H1 (cell line): ENCODE data around the gene WDR64. TPM values are rescaled to one million over a fixed set of nuclear protein-coding genes. Genes with fewer than 3 reads are reported as not detected.

Experiments used
- polyA plus RNA-seq, 7 experiments: library from polyadenylated mRNA; depleted of rRNA in 3 of 7; stranded (reverse) in 5 of 7; unstranded in 2 of 7; fragments of >200 nt in 5 of 7; fragments of 200-250 nt in 2 of 7; gene quantifications; 1 replicate in 5 of 7; 2 replicates in 1 of 7; 4 replicates in 1 of 7; pipeline versions ENCODE4 v1.2.1 to v1.2.3, GENCODE V29; 2011 to 2013; ENCODE audit warnings: missing spikeins in 2 of 7, mixed read lengths in 2 of 7
- total RNA-seq: library from RNA; stranded (reverse); fragmentation: NEBNext Ultra II Directional; extraction: Animal tissue kit (Norgen Biotek cat#: 25700); gene quantifications from 2 replicates; pipeline ENCODE4 v1.2.1, GENCODE V29; 2021
- TF ChIP-seq, protein P1 (sequence below), 3 experiments: IDR thresholded peaks; 1 replicate in 2 of 3; 2 replicates in 1 of 3; pipeline versions ENCODE4 v1.5.1 to v1.6.1; 2011; ENCODE audit warnings: low read length in 3 of 3, mild to moderate bottlenecking in 3 of 3, inconsistent platforms in 2 of 3, low read depth in 1 of 3, moderate library complexity in 1 of 3; ENCODE audit not compliant: insufficient read depth in 1 of 3; ENCODE audit errors: control extremely low read depth in 1 of 3

The WDR64 gene
- total and polyA plus RNA-seq, 2 of the 8 experiments (the other 6 are each of a cell fraction or from before 2014, with no cell fraction given): 0.02 TPM; not detected in 1

DNA sequence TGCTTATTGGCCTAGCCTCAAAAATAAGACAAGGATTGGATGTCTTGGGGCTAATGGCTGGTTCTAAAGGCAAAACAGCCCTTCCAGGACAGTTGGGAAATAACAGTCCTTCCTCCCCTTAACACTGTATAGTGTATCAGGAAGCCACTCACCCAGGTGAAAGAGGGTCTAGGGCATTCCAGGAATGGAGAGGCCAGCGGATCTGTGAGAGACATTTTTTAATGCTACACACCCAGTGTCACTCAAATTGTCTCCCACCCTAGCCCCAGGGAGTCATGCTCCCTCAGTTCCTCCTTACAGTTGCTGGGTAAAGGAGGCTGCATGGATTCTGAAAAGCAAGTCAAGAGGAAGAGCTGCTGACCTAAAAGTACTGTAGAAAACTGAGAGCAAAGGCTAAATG lies 171.8 kb downstream of the WDR64 start (continued):
- TF ChIP-seq, protein P1, sequence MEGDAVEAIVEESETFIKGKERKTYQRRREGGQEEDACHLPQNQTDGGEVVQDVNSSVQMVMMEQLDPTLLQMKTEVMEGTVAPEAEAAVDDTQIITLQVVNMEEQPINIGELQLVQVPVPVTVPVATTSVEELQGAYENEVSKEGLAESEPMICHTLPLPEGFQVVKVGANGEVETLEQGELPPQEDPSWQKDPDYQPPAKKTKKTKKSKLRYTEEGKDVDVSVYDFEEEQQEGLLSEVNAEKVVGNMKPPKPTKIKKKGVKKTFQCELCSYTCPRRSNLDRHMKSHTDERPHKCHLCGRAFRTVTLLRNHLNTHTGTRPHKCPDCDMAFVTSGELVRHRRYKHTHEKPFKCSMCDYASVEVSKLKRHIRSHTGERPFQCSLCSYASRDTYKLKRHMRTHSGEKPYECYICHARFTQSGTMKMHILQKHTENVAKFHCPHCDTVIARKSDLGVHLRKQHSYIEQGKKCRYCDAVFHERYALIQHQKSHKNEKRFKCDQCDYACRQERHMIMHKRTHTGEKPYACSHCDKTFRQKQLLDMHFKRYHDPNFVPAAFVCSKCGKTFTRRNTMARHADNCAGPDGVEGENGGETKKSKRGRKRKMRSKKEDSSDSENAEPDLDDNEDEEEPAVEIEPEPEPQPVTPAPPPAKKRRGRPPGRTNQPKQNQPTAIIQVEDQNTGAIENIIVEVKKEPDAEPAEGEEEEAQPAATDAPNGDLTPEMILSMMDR (IDR thresholded peaks at IDR 0.05; ENCODE audit: control extremely low read depth in 1 of 3, insufficient read depth in 1 of 3, low read depth in 1 of 3, low read length in 3 of 3): no peak
